DOHH2 (cell line): ENCODE data around the gene ZDHHC18.

Experiments
- EZH2phosphoT487 ChIP-seq: fragments of 200-600 bp; sonication (generic); IDR thresholded peaks from 2 replicates; pipeline ENCODE4 v1.6.1; 2017; ENCODE audit warnings: borderline replicate concordance, mild to moderate bottlenecking, antibody characterized with exemption, low read length, moderate library complexity, mixed read lengths
- TF ChIP-seq, protein P1 (sequence below): fragments of 200-600 bp; sonication (generic); IDR thresholded peaks from one replicate; pipeline ENCODE4 v1.5.1; 2014; ENCODE audit warnings: antibody characterized with exemption, mild to moderate bottlenecking, low read depth, low read length; ENCODE audit not compliant: poor library complexity, severe bottlenecking

DNA sequence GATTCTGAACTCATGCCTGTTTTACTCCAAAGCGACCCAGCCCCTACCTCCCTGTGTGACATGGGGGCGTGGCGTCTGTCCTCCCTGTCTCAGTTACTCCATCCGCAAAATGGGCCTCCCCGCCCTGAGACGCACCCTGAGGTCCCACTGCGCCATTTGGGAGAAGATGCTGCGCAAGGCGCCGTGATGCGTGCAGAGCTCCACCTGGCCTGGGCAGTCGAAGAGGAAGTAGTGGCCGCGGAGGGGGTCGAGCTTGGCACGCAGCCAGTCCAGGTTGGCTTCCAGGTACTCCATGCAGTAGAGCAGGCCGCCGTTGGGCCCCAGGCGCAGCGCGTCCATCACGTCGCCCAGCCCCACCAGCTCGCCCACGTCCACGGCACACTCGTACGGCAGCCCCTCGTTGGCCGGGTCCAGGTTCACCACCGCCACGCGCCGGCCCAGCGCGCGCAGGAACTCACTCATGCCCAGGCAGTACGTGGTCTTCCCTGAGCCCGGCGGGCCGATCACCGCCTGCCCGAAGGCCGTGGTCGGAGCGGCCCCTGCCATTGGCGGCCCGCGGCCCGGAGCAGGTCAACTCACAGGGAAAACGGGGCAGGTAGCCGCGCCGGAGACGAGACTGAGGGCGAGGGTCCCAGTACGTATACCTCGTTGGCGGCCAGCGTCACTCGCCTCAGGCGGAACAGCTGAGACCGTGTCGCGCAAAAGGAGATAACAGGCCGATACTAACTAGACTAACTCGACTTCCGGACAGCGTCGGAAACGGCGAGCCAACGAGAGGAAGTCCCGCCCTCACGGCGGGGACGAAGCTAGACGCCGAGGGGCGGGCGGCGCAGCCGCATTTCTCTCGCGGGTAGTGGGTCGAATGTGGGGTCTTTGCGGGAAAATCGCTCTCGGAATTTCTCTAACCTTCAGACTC, 63.3 kb downstream of the ZDHHC18 start, which contains the start of gene GPN2:
- TF ChIP-seq, protein P1, sequence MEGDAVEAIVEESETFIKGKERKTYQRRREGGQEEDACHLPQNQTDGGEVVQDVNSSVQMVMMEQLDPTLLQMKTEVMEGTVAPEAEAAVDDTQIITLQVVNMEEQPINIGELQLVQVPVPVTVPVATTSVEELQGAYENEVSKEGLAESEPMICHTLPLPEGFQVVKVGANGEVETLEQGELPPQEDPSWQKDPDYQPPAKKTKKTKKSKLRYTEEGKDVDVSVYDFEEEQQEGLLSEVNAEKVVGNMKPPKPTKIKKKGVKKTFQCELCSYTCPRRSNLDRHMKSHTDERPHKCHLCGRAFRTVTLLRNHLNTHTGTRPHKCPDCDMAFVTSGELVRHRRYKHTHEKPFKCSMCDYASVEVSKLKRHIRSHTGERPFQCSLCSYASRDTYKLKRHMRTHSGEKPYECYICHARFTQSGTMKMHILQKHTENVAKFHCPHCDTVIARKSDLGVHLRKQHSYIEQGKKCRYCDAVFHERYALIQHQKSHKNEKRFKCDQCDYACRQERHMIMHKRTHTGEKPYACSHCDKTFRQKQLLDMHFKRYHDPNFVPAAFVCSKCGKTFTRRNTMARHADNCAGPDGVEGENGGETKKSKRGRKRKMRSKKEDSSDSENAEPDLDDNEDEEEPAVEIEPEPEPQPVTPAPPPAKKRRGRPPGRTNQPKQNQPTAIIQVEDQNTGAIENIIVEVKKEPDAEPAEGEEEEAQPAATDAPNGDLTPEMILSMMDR, result no peak
- no peak for TF ChIP-seq EZH2phosphoT487
